ENCODE data around the gene RAB11FIP2.

- TF ChIP-seq CTCF (IDR thresholded peaks at IDR 0.05) (no peak), POLR2A (IDR thresholded peaks at IDR 0.05) (no peak)
Measured at GRCh38 chr10:118028619-118029018, 18.1 kb downstream of the RAB11FIP2 start.

All from transverse colon (tissue), 3 donors.